HepG2 (cell line): ENCODE results near the gene PSKH1. TPM values are rescaled to one million over a fixed set of nuclear protein-coding genes. Genes with fewer than 3 reads are reported as not detected.

ENCODE experiments used
- GATA4 ChIP-seq: sonication (generic); IDR thresholded peaks from 2 replicates; pipeline ENCODE4 v1.6.1; 2016; ENCODE audit warnings: antibody characterized with exemption, low read depth, borderline replicate concordance
- GFI1 ChIP-seq: sonication (generic); formaldehyde crosslinking; IDR thresholded peaks from 2 replicates; pipeline ENCODE4 v1.5.0; 2020; ENCODE audit warnings: missing genetic modification reagents, mild to moderate bottlenecking, borderline replicate concordance
- KMT2A ChIP-seq: sonication (generic); formaldehyde crosslinking; IDR thresholded peaks from 2 replicates; pipeline ENCODE4 v1.4.0; 2020; ENCODE audit warnings: missing genetic modification reagents
- MNT ChIP-seq: fragments of 450-650 bp; IDR thresholded peaks from 2 replicates; pipeline ENCODE4 v1.6.1; 2016
- PHF21A ChIP-seq: sonication (generic); formaldehyde crosslinking; IDR thresholded peaks from 2 replicates; pipeline ENCODE4 v1.5.0; 2020; ENCODE audit warnings: mild to moderate bottlenecking, missing genetic modification reagents
- PHF8 ChIP-seq: sonication (generic); formaldehyde crosslinking; IDR thresholded peaks from 2 replicates; pipeline ENCODE4 v1.5.0; 2020; ENCODE audit warnings: missing genetic modification reagents
- POLR2AphosphoS5 ChIP-seq: IDR thresholded peaks from 2 replicates; pipeline ENCODE4 v1.6.1; 2012; ENCODE audit warnings: low read depth, low read length
- SALL2 ChIP-seq: sonication (generic); formaldehyde crosslinking; IDR thresholded peaks from 2 replicates; pipeline ENCODE4 v1.8.1; 2023; ENCODE audit warnings: mild to moderate bottlenecking, missing genetic modification reagents, inconsistent platforms
- SOX13 ChIP-seq, 3 experiments: fragments of 450-650 bp in 1 of 3; sonication (generic) in 1 of 3; formaldehyde crosslinking in 1 of 3; IDR thresholded peaks in 2 of 3; conservative IDR thresholded peaks in 1 of 3; 2 replicates each; pipeline versions ENCODE4 v1.5.0 to v1.6.1; 2016 to 2020; ENCODE audit warnings: antibody characterized with exemption in 1 of 3, mild to moderate bottlenecking in 1 of 3, missing compliant biosample characterization in 1 of 3, missing genetic modification reagents in 1 of 3, moderate library complexity in 1 of 3
- TAF1 ChIP-seq: sonication (generic); formaldehyde crosslinking; IDR thresholded peaks from 2 replicates; pipeline ENCODE4 v1.4.0; 2020; ENCODE audit warnings: missing genetic modification reagents
- TGIF2 ChIP-seq: IDR thresholded peaks from 2 replicates; pipeline ENCODE4 v1.6.1; 2016; ENCODE audit warnings: control low read depth, missing compliant biosample characterization
- USF2 ChIP-seq, 2 experiments: sonication (generic) in 1 of 2; formaldehyde crosslinking in 1 of 2; IDR thresholded peaks; 2 replicates each; pipeline versions ENCODE4 v1.5.1 to v1.6.1; 2011 to 2020; ENCODE audit warnings: borderline replicate concordance in 1 of 2, low read depth in 1 of 2, low read length in 1 of 2, mild to moderate bottlenecking in 1 of 2, missing genetic modification reagents in 1 of 2, moderate library complexity in 1 of 2
- ZBTB34 ChIP-seq: sonication (generic); formaldehyde crosslinking; IDR thresholded peaks from 2 replicates; pipeline ENCODE4 v1.8.0; 2022; ENCODE audit warnings: mild to moderate bottlenecking, missing genetic modification reagents
- ZNF260 ChIP-seq: sonication (generic); formaldehyde crosslinking; IDR thresholded peaks from 2 replicates; pipeline ENCODE4 v1.4.0; 2020; ENCODE audit warnings: missing genetic modification reagents, low read depth, mild to moderate bottlenecking, borderline replicate concordance
- ZNF646 ChIP-seq: sonication (generic); formaldehyde crosslinking; IDR thresholded peaks from 2 replicates; pipeline ENCODE4 v1.9.0; 2021; ENCODE audit warnings: mild to moderate bottlenecking, missing genetic modification reagents
- polyA plus RNA-seq, 8 experiments: library from polyadenylated mRNA; depleted of rRNA in 3 of 8; stranded (reverse) in 7 of 8; unstranded in 1 of 8; fragments of >200 nt; fragmentation: Illumina TruSeq in 4 of 8; extraction: Trizol in 4 of 8; gene quantifications; 2 replicates each; pipeline versions ENCODE4 v1.2.1 to v1.2.3, GENCODE V29; 2011 to 2016; ENCODE audit warnings: low read depth in 4 of 8, missing spikeins in 1 of 8, mixed read lengths in 1 of 8; ENCODE audit not compliant: insufficient read depth in 1 of 8
- total RNA-seq, 5 experiments: library from RNA; depleted of rRNA; stranded (reverse); fragments of >200 nt; fragmentation: Illumina TruSeq; extraction: Trizol; gene quantifications; 2 replicates each; pipeline ENCODE4 v1.2.3, GENCODE V29; 2016; ENCODE audit warnings: low read depth in 1 of 5

The PSKH1 gene
- total and polyA plus RNA-seq, 2 of the 13 experiments (the other 11 are each of a cell fraction or from before 2014, with no cell fraction given), result 8.4 to 19.1 TPM

- TF ChIP-seq SOX13 (IDR thresholded peaks at IDR 0.05) (no peak), SOX13 (CRISPR knock-in tag; conservative IDR thresholded peaks at IDR 0.05 in 1 of 2, IDR thresholded peaks at IDR 0.05 in 1 of 2) (peak in 1 of 2 experiments; percentile 43; a peak in 1 of 4 replicates), KMT2A (CRISPR knock-in tag) (no peak), POLR2AphosphoS5 (no peak), ZNF260 (CRISPR knock-in tag) (no peak), TAF1 (no peak), ZNF646 (CRISPR knock-in tag) (no peak), SALL2 (no peak), USF2 (IDR thresholded peaks at IDR 0.05; ENCODE audit: low read depth, low read length) (peak; percentile 64), USF2 (CRISPR knock-in tag; IDR thresholded peaks at IDR 0.05; ENCODE audit: borderline replicate concordance) (no peak; the same call in 1 of the 2 replicates), GATA4 (no peak), TGIF2 (CRISPR knock-in tag) (no peak), GFI1 (CRISPR knock-in tag) (no peak), PHF21A (CRISPR knock-in tag) (no peak), ZBTB34 (CRISPR knock-in tag) (no peak), PHF8 (no peak), MNT (no peak)
Measured at GRCh38 chr16:67883146-67883871, 9.7 kb upstream of the PSKH1 start (continued).
